ENCODE results near the gene HOXA6.

Gene HOXA6

DNA sequence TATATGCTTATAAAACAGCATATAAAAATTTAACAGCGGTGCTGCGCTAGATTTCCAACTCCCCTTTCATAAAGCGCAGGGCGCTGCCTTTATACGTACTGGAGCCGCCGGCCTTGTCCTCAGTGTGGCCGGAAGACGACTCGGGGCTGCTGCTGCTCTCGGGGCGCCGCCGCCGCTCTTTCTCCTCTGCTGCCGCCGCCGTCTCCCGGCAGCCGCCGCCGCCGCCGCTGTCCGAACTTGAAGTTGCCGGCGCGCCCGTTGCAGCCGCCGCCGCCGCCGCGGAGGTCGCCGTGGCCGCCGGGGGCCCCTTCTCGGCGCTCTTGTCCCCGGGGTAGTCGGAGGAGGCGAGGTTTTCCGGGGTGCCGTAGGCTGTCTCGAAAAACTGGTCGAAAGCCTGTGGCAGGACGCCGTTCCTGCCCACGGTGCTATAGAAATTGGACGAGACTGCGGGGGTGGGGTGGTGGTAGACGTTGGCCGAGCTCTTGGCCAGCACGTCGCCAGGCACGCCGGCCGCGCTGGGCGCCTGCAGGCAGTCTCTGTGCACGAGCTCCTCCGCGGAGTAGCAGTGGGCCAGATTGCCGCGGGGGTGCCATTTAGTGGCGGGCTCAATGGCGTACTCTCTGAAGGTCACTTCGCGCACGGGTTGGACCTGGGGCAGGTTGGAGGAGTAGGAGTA, 36.9 kb upstream of the HOXA6 start:
- peak; percentile 42 to 57 for DNase-seq

DNA sequence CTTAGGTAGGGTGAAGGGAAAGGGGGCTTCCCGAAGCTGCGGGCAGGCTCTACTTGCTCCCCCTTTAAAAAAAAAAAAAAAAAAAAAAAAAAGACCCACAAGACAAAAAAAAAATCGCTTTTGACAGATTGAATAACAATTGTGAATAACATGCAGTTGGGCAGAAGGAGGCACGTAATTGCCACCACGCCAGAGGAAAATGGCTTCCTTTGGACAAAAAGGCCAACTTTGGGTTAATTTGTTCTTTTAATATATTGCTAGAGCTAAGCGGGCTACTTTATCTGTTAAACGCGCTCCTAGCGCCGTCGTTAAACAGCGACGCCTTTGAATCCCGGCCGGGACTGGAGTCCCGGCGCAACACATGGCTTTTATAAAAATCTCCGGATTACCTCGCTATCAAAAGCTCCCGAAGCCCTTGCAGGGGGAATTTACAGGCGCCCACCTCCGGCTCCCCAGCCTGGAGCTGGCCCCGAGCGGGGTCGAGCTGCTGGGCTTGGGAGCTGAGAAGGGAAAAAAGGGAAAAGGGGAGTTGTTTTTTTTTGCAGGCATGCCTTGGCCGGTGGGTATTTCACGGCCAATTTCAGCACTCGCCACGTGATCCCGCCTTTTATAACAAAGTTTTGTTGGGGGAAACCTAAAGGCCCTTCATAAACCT, 36.2 kb upstream of the HOXA6 start:
- DNase-seq, result peak; percentile 48 to 55

DNA sequence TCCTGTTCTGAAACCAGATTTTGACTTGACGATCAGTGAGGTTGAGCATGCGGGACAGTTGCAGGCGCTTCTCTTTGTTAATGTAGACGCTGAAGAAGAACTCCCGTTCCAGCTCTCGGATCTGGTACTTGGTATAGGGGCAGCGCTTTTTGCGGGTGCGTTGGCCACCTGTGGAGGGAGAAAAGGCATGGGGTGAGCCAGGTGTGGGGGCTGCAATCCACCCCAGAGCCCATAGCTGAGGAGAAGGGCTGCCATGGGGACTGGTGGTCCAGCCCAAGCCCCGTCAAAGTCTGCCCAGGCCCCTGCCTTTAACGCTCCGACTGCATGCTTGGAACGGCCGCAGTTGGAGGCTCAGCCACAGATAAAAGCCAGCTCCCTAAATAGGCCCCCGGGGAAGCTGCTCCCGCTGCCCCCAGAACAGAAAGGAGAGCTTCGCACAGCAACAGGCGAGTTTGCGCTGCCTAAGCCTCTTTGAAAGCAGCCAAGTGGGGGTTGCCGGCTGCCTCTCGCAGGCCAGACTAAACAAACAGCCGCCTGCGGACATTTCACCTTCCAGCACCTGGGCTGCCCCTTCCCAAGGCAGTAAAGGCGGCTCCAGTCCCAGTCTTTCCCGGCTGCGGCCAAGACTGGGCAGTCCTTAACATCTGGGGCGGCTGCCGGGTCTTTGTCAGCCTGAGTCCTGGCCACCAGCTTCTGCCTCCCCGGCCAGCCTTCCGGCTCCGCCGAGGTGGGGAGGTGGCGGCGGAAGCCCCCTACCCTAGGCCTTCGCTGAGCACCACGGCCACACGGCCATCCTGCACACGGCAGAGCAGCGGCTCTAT, 35.5 kb upstream of the HOXA6 start:
- DNase-seq, result no peak

DNA sequence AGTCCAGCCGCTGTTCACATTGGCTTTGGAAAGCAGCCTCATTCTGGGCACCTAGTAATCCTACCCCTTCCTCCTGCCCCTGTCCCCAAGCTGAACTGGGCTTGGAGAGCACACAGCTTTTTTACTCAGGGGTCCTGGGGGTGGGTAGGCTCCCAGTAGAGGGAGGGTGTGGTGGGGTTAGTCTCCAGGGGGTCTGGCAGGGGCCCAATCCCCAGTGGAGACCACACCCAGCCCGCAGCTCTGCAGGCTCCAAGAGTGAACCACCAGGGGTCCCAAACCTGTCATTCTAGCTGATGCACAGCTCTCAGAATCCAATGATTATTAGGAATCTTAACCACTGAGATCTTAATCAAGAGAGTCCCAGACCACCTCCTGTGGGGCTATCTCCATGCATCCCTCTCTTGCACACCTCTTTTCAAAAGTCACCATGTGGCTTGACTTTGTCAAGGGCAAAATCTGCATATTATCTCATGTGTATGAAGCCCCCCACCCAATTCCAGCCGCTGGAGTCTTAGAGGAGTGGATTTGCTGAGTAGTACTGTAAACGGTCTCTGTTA, 34.8 kb upstream of the HOXA6 start:
- DNase-seq, result no peak

DNA sequence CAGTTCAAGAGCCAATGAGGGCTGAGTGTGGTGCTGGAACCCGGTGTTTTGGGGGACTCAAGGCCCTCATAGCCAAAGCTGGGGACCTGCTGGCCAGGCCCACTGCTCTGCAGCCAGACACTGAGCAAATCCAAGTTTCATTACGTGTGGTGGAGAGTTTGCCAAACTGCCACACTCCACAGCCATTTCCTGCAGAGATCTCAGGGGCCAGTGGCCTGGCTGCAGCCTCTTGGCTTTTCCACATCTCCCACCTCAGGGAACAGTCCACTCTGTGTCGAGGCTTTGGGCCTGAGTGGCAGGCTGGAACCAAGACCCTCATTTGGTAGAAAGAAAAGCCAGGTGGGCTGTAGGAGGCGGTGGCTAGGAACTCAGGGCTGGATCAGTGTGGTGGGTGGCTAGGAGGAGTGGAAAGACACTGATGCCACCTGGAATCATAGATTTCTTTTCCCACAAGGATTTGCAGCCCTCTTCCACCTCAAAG, 34.3 kb upstream of the HOXA6 start:
- no peak for DNase-seq

DNA sequence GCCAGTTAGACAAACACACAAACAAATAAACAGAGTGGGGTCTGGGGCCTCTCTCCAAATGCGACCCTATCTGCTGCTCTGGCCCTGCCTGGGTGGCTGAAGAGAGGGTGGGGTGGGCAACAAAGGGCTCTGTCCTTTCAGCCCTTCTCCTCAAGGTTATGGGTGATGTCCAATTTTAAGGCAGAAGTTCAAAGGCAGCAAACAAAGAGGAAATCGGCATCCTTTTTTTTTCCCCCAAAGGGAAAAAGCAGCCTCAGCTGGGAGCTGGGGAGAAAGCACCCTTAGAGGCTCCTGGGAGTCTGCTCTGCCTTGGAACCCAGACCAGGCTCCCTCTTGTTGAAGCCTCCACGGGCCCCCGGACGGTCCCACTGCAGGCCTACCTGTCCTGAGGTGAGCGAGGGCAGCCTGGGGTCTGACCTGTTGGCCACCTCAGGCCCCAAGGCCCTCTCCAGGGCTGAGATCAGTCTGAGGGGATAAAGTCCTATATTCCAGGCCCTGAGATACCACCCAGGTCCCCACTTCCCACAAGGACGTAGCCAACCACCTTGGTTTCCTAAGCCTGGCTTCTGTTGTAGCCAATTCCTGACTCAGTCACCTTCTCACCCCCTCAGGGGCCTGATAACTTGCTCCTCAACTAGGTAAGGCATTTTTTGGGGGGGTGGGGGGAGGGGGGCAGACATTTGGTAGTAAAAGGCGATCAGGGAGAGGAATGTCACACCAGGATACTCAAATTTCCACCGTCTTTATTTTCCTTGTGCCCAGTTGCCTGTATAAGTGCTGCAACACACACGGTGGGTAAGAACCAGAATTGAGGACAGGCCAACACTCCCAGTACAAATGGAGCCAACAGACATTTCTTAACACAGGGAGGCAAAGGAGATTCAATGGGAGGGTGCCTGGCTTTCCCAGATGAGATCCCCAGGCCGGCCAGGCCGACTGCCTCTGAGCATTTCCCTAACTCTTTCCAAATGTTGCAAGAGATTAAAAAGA, 33.2 kb upstream of the HOXA6 start:
- DNase-seq, result no peak

DNA sequence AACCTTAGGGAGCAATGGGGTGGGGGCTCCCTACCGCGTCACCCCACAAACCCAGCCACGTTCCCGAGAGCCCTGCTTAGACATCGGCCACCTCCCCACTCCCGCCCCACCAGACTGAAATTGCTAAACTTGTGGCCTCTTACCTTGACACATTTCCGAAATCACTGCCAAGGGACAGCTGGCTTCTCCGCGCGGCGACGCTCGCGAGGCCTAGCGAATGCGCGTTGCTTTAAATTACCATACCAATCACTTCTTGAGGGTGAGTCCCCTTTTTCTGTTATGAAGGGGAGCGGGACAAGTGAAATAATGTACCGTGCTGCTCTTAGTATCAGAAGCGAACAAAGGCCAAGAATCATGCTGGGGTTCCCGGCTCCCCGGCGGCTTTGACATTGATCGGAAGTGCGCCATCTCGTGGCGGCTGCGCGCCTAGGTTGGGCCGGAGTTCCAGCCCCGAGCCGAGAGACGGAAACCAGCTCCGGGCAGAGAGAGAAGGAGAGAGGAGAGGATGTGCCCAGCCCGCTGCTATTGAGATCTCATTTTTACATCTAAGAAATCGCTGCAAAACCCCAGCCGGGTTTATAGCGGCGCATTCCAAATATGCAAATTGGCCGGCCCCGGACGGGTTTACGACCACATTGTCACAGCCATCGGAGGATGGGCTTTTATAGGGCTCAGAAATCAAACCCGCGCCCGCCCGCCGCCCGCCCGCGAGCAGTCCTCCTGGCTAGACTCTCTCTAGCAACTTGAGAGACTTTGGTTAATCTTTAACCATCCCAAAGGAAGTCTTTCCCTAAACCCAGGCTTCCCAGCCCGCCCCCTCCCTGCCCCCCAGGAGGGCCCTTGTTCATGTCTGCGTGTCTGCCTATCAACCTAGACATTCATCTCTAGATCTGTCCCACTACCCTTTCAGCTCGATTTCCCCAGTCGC, 32.2 kb upstream of the HOXA6 start:
- peak; percentile 76 to 92 for DNase-seq

DNA sequence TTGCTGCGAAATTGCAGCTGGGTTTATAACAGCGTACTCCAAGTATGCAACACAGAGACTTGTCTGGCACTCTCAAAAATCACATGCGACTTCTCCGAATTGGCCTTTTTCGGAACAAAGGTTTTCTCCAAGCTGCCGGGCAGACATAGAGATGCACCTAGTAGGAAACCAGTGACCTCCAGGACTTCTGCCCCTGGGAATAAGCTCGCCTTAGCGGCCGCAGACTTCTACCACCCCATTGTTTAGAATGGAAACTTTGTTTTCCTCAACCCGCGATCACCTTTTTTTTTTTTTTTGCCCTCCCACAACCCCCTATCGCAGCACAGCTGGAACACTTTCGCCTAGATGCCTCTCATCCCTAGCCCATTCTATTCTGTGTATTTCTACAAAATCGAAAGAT, 31.5 kb upstream of the HOXA6 start:
- DNase-seq, result no peak

DNA sequence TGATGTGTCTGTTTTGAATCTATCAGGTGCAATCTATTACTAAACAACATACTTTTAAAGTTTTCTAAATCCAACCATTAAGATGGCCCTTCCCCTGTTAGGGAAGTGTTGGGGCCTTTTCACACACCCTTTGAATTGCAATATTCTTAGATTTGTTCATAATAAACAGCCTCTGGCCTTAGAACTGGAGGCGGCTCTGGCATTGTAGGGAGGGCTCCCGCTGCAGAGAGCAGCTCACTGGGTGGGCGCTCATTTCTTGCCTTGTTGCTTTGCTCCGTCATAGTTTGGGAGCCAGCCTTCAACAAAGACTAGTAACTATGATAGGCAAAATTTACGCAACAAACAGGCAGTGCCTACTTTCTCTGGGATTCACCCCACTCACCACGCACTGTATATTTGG, 30.8 kb upstream of the HOXA6 start:
- no peak for DNase-seq

DNA sequence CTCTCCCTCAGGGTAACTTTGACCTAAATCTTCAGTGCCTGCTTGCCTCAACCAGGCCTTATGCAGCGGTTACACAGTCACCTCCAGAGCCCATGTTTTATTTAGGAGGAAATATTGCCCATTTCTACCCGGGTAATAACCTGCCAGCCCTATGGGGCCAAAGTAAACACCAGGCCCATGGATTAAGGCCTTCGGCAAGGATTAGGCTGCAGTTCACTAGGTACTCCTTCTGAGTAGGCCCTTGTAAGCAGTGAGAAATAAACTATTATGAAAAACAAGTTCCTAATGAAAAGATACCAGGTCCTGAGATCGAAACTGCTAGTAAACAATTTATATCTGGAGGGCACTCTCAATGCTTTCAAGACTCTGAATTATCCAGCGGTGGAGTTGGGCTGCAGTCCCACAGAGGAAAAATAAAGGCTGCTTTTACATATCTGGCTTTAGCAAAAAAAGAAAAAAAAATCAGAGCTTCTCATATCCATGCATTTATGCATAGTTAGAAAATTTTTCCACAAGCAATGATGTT, 30.3 kb upstream of the HOXA6 start:
- no peak for DNase-seq

DNA sequence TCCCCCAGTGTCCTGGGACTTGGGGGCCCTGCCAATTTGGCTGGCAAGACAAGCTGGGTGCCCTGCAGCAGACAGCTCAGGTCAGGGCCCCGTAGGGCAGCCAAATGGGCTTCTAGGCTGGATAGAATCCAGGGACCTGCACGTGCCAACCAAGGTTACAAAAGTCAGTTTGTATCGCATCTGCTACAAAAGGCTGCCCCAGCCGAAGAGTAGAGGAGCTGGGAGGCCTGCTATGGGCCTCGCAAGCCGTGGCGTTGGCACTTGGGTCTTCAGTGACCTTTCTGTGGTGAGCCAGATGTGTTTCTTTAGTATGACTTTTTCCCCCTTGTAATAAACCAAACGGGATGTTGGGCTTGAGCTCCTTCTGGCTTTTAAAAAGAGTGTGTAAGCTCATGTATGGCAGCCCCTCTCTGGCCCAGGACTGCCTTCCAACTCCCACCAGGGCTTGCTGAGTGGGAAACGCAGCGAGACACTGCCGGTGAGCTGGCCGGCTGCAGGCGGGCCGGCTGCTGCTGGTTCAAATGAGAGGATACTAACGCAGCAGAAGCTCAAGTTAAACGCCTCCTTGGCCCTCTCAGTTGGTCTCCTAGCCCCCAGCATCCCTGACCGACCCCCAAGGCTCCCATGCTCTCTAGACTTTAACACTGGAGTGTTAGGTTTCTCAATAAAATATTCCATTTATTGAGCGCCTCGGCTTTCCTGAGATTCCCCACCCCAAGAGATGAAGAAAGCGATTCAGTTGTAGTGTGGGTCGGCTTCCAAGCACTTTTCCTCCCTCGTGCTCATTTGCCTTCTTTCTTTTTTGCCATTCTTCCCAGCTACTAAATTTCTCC, 29.6 kb upstream of the HOXA6 start:
- no peak for DNase-seq

DNA sequence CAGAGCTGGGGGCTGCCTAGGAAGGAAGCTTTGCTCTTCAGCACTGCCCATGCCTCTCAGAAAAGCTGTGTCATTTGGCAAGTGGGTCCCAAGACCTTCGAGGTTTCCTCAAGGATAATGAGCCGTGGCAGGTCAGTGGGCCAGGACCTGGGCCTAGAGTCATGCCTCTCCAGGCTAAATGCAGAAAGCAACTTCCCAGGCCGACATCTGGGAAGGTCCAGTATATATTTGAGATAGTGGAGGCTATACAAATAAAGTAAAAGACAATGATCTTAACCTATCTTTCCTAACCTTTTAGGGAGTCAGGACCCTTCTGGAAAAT, 28.9 kb upstream of the HOXA6 start:
- DNase-seq, result no peak

DNA sequence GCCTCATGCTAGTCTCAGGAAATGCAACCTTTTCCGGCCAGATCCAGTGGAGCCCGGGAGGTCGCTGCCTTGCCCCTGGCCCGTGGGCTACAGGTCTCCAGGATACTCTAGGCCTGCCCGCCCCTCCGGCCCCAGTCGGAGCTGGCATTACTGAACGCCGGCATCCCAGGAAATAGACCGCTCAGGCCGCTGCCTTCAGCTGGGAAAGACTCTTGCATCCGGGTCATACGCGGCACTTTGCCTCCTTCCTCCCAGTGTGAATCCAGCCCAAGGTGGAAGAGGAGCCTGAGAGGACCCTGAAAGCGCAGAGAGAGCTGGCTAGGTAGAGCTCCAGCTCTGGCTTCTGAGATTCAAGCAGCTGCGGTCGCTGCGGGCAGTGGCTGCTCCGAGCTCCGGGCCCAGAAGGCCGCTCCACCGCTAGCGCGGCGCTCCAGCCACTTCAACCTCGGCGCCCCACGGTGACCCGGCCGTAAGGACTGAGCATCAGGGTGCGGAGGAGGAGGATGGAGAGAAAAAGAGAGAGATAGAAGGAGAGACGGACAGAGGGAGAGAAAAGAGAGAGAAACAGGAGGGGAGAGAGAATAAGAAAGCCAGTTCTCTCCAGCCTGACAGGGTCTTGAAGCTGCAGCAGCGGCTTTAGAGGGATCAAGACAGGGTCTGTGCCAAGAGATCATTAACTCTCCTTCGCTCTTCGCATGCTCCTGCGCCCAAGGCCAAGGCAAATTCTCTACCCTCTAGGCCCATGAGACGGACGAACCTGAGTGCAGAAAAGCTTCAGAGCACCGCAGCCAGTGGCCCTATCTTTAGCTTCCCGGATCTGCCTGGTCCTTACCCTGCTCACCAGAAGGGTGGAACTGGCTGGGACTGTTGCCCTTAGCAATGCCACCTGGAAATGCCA, 28.3 kb upstream of the HOXA6 start:
- no peak for DNase-seq

DNA sequence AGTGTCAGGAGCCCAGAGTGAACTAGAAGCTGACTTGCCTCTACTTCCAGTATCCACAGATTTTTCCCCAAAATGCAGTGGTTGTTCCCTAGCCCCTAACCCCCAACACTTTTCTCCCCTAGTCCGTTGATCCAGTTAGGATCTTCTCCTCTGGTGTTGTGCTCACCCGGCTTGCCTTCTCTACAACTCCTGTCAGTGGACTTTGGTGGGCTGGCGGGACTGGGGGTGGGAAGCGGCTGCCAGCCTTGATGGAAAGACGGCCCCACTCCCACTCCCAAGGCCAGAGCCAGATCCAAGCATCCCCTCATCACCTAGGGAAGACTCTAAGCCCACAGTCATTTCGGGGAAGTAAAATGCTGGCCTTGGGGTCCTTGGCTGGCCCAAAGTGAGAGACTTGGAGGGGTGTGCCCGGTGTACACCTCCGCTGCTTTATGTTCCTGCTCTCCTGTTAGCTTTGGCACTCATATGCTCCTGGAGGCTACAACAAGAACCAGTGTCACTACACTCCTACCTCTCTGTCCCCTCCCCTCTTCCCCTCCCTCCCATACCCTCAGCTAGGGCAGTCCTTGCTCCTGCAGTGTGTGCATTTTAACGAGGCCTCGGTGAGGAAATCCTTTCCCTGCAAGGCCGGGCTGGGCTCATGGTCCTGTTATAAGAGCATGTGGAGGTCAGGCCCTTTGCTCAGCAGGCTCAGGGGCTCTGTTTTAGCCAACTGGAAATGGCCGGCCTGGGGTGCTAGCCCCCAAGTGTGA, 27.5 kb upstream of the HOXA6 start:
- no peak for DNase-seq

DNA sequence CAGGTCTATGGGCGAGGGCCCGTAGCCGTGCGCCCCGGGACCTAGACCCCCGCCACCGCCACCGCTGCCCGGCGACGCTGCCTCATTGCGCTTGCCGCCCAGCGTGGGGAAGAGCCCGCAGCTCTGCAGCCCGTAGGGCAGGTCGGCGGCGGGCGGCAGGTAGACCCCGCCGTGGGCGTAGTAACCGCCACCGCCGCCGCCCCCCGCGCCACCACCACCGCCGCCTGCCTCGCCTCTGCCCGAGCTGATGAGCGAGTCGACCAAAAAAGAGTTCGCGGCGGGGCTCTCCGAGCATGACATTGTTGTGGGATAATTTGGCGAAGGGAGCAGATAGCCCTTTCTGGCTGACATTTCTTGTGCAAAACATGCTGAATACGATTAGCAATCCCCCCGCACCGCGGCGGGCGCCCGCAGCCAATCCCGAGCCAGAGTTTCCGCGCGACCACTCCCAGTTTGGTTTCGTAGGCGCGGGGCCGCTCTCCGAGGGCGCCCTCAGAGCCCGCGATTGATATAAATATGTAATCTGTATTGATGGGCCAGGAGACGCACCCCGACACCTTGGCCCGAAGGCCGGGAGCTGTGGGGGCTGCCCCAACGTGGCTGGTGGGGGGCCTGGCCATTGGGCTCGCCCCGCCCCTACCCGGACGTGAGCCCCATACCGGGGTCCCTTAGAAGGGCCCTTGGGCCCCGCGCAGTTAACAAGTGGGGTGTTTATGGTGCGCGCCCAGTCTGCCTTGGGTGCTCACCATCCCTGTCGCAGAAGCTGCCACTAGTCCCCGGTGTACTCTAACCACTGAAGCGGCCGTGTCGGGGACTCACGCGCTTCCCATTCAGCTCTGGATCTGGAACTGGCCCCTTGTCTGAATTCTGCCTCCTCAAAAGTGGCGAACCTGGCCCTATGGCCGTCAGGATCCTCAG, 26.6 kb upstream of the HOXA6 start, which contains the start of gene HOXA10:
HOXA10 (minus strand) TSS at position 365 of the 918 bp plus-strand sequence; CDS start at position 351, 14 bp downstream.
- no peak for DNase-seq

DNA sequence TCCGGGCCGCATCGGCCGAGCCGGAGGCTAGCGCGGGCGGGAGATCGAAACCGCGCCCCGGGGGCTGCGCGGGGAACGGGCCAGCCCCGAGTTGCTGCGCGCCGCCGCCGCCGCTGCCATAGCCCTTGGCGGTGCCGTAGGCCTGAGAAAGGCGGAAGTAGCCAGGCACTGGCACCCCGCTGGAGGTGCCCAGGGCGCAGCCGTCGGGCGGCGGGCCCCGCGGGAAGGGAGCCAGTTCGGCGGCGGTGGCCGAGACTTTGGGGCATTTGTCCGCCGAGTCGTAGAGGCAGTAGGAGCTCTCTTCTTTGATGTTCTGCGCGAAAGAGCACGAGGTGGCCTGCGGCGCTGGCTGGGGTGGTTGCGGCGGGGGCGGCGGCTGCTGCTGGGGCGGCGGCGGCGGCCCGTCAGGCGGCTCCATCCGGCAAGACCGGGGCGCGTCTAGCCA, 26.0 kb upstream of the HOXA6 start:
- DNase-seq, result peak; percentile 60 to 70
